ENCODE measurements around the gene PROSER3. TPM values are rescaled to one million over a fixed set of nuclear protein-coding genes. Genes with fewer than 3 reads are reported as not detected.
A peak's percentile ranks its signal among the peaks of the same experiment; 100 is the strongest.

Gene PROSER3
- total RNA-seq, 4 donors from 2014 or later: 3.7 to 9.7 (median 8.6) TPM

DNA sequence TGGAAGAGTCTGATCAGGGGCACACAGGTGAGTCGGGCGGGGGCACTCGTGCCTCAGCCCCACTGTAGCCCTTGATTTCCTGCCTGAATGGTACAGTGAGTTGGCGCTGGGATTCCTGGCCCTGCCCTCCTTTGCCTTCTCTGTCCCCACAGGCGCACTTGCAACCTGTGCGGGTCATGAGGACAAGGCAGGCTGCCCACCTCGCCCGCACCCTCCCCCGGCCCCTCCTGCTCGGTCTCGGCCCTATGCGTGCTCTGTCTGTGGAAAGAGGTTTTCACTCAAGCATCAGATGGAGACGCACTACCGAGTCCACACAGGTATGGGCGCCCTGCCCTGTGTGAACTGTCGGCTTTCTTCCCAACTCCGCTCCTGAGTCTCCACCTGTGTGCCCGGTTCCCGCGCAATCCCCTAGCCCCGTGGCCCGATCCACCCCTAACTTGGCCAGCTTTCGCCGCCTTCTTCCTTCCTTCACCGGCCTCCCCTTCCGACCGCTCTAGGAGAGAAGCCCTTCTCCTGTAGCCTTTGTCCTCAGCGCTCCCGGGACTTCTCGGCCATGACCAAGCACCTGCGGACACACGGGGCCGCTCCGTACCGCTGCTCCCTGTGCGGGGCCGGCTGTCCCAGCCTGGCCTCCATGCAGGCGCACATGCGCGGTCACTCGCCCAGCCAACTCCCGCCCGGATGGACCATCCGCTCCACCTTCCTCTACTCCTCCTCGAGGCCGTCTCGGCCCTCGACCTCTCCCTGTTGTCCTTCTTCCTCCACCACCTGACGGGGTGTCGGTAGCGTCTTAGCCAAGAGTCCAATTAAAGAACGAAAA, 41.8 kb upstream of the PROSER3 start:
- peaks cover 24 to 46% (median 25%) of the 10 kb centered on the region in 3 donors for H3K4me1 ChIP-seq
- H3K27ac ChIP-seq: peak overlapping the region; percentile 86 to 98 (median 94)
- H3K4me3 ChIP-seq: peak overlapping the region; percentile 75 to 98 (median 94)
- TF ChIP-seq, protein P1, sequence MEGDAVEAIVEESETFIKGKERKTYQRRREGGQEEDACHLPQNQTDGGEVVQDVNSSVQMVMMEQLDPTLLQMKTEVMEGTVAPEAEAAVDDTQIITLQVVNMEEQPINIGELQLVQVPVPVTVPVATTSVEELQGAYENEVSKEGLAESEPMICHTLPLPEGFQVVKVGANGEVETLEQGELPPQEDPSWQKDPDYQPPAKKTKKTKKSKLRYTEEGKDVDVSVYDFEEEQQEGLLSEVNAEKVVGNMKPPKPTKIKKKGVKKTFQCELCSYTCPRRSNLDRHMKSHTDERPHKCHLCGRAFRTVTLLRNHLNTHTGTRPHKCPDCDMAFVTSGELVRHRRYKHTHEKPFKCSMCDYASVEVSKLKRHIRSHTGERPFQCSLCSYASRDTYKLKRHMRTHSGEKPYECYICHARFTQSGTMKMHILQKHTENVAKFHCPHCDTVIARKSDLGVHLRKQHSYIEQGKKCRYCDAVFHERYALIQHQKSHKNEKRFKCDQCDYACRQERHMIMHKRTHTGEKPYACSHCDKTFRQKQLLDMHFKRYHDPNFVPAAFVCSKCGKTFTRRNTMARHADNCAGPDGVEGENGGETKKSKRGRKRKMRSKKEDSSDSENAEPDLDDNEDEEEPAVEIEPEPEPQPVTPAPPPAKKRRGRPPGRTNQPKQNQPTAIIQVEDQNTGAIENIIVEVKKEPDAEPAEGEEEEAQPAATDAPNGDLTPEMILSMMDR (IDR thresholded peaks at IDR 0.05): no peak
- no peak for DNase-seq
- WGBS, 2 donors: 1 to 4% methylated on average over 21 to 34 of the region's 52 CpGs
- H3K9me3 ChIP-seq: no peaks in the 10 kb centered on the region
- no peaks in the 10 kb centered on the region for H3K27me3 ChIP-seq
- H3K36me3 ChIP-seq: peaks cover 0 to 19% (median 7%) of the 10 kb centered on the region in 3 donors
- intact Hi-C loops (cut with DNase I): loop anchor here (2.0 to 10.0 kb wide), 2 partner anchors 21 to 171 kb away; partner anchors contain the start of gene TMEM147

DNA sequence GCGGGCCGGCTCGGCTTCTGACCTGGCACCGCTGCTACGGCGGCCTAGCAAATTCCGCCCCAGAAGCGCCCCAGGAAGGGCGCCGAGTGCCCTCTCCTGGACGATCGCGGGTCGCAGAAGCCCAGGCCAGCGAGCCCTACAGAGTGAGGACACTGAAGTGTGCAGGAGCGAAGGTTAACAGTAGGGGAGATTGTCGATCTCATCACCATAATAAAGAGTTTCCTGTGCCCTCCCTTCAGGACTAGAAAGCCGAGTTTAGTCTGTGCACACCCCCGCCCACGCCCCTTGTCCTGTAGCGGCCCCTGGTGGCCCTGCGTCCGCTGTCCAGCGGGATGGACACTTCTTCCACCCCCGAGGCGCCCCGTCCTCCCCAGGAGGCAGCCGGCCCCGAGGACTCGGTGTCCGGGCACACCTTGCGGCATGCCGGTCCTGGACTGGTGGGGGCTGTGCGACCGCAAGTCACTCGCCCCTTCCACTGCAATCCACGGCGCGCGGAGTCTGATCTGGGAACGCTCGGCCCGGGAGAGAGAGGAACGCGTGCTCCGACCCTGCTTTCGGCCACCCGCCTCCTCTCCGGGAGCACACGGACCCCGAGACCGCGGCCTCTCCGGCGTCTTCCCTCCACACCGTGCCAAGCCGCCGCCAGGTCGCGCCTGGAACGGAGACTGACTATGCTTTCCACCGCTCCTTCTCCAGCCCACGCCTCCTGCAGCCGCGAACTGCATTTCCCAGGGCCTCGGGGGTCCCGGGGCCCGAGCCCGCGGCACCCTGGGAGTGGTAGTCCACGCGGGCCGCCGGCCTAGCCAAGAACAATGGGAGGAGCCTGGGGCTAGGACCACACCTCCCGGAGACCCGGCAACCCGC, 40.9 kb upstream of the PROSER3 start:
- no peaks in the 10 kb centered on the region for H3K9me3 ChIP-seq
- H3K4me3 ChIP-seq: peak overlapping the region; percentile 75 to 98 (median 94)
- peak; percentile 82 for DNase-seq
- TF ChIP-seq, protein P1 (IDR thresholded peaks at IDR 0.05): peak; percentile 88 to 96 (median 92)
- TF ChIP-seq POLR2A (IDR thresholded peaks at IDR 0.05): peak in 1 of 4 donors; percentile 41
- intact Hi-C loops (cut with DNase I): loop anchor here (2.0 to 10.0 kb wide), 2 partner anchors 22 to 172 kb away; partner anchors contain the start of gene TMEM147
- peak overlapping the region; percentile 86 to 98 (median 94) for H3K27ac ChIP-seq
- no peaks in the 10 kb centered on the region for H3K27me3 ChIP-seq
- H3K4me1 ChIP-seq: peaks cover 24 to 41% (median 25%) of the 10 kb centered on the region in 3 donors
- 0% methylated on average over 25 of the region's 77 CpGs; no CpG with 5 or more reads in 1 of the 2 donors for WGBS, 2 donors
- peaks cover 6 to 27% (median 12%) of the 10 kb centered on the region in 3 donors for H3K36me3 ChIP-seq

DNA sequence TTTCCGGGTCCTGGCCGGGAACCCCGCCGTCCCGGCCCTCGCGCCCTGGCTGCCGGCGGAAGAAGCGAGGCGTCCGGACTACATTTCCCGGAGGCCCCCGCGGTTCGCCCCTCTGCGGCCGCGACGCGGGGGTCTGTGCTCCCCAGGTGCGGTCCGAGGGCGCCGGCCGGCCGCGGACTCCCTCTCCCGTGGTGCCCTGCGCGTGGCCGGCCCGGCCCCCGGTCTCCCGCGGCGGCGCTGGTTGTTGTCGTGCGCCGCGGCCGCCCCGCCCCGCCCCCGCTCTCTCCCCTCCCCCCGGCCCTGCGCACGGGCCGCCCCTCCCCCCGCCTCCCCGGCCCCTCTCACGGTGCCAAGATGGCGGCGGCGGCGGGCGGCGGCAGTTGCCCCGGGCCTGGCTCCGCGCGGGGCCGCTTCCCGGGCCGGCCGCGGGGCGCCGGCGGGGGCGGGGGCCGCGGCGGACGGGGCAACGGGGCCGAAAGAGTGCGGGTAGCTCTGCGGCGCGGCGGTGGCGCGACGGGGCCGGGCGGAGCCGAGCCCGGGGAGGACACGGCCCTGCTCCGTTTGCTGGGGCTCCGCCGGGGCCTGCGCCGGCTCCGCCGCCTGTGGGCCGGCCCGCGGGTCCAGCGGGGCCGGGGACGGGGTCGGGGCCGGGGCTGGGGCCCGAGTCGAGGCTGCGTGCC, 40.2 kb upstream of the PROSER3 start, which contains the start of gene KMT2B:
Gene KMT2B, plus strand, starts transcription at position 339 of the 680 bp plus-strand sequence. Its CDS starts 16 bp downstream, at position 355.
- TF ChIP-seq POLR2A (IDR thresholded peaks at IDR 0.05): no peak
- TF ChIP-seq, protein P1 (IDR thresholded peaks at IDR 0.05): peak in 1 of 6 experiments; percentile 12
- Histone ChIP-seq H3K9me3 (no peaks in the 10 kb centered on the region), H3K4me3 (peak within 1 kb of the TSS; percentile 75 to 98 (median 94)), H3K36me3 (peaks cover 13 to 35% (median 18%) of the 10 kb centered on the region in 3 donors), H3K27ac (peak within 1 kb of the TSS; percentile 89 to 98 (median 94)), H3K27me3 (no peaks in the 10 kb centered on the region), H3K4me1 (peaks cover 24 to 41% (median 25%) of the 10 kb centered on the region in 3 donors)
- intact Hi-C loops (cut with DNase I): loop anchor here (2.0 to 10.0 kb wide), 2 partner anchors 23 to 173 kb away; partner anchors contain the start of gene TMEM147
- DNase-seq: no peak
- WGBS, 2 donors: no CpG with 5 or more reads among the region's 109 CpGs

DNA sequence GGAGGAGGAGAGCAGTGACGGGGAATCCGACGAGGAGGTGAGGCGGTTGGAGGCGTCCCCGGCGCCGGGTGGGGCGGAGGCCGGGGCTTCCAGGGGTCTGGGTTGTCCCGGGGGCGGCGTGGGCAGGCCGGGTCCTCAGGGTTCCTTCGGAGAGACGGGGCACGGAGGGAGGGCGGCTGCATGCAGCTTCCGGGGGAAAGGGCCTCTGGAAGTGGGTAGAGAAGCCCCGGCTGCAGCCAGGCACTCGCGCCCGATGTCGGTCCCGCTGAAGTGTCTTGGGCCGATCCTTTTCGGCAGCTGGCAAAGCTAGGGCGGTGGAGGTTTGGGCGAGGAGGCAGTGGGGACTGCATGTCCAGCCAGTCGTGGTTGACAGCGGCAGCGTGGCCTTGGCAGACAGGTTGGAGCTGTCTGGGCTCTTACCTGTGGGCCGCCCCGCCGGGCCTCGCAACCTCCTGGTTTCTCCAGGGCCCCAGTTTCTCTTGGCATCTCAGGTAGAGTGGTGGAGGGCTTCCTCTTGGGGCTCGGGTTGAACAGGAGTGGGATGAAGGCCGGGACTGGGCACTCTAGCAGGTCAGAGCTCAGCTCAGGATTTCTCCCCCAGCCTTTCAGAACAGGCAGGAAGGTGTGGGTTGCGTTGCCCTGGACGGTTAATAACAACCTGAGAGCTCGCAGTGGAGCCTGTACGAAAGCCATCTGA, 39.5 kb upstream of the PROSER3 start:
- Histone ChIP-seq H3K27me3 (no peaks in the 10 kb centered on the region), H3K9me3 (no peaks in the 10 kb centered on the region), H3K4me3 (peak overlapping the region; percentile 75 to 98 (median 94)), H3K27ac (peak overlapping the region; percentile 89 to 98 (median 94)), H3K4me1 (peaks cover 24 to 41% (median 25%) of the 10 kb centered on the region in 3 donors), H3K36me3 (peaks cover 19 to 42% (median 24%) of the 10 kb centered on the region in 3 donors)
- TF ChIP-seq, protein P1 (IDR thresholded peaks at IDR 0.05): no peak
- TF ChIP-seq POLR2A (IDR thresholded peaks at IDR 0.05): no peak
- WGBS, 2 donors: 0 to 2% methylated on average over 9 to 20 of the region's 42 CpGs
- intact Hi-C loops (cut with DNase I): loop anchor here (10.0 kb wide), 1 partner anchor 174 kb away; the partner anchor contains the start of gene TMEM147
- no peak for DNase-seq
